ENCODE results near the gene ATOX1. TPM values are rescaled to one million over a fixed set of nuclear protein-coding genes. Genes with fewer than 3 reads are reported as not detected.

Gene ATOX1
- total RNA-seq, 1 donor from 2014 or later, result 91.6 TPM

DNA sequence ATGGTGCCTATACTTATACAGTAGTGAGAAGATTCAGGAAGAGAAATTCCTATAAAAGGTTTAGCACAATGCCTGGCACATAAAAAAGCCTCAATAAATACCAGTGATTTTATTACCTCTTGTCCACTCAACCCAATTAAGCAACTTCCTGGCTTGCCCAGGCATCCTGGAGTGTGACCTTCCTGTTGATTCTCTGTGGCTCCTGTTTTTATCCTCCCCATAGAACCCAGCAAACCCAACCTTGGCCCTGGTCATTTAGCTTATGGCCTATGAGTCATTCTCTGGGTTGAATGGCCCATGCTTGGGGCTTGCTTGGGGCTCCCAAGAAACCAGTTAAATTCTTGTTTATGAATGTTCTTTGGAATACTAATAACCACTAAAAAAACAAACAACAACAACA is 50.3 kb downstream of the ATOX1 start:
- Histone ChIP-seq H3K4me3 (ENCODE audit: low read depth, low read length) (no peak overlapping the region), H3K27me3 (ENCODE audit: control insufficient read depth, insufficient read depth, low read length) (no peaks in the 10 kb centered on the region), H3K36me3 (ENCODE audit: control insufficient read depth, insufficient read depth, low read length) (no peaks in the 10 kb centered on the region)
- TF ChIP-seq, protein P1, sequence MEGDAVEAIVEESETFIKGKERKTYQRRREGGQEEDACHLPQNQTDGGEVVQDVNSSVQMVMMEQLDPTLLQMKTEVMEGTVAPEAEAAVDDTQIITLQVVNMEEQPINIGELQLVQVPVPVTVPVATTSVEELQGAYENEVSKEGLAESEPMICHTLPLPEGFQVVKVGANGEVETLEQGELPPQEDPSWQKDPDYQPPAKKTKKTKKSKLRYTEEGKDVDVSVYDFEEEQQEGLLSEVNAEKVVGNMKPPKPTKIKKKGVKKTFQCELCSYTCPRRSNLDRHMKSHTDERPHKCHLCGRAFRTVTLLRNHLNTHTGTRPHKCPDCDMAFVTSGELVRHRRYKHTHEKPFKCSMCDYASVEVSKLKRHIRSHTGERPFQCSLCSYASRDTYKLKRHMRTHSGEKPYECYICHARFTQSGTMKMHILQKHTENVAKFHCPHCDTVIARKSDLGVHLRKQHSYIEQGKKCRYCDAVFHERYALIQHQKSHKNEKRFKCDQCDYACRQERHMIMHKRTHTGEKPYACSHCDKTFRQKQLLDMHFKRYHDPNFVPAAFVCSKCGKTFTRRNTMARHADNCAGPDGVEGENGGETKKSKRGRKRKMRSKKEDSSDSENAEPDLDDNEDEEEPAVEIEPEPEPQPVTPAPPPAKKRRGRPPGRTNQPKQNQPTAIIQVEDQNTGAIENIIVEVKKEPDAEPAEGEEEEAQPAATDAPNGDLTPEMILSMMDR (IDR thresholded peaks at IDR 0.05; ENCODE audit: insufficient read depth, low read length, poor library complexity, severe bottlenecking), result no peak
- DNase-seq (ENCODE audit: low read depth), result no peak

DNA sequence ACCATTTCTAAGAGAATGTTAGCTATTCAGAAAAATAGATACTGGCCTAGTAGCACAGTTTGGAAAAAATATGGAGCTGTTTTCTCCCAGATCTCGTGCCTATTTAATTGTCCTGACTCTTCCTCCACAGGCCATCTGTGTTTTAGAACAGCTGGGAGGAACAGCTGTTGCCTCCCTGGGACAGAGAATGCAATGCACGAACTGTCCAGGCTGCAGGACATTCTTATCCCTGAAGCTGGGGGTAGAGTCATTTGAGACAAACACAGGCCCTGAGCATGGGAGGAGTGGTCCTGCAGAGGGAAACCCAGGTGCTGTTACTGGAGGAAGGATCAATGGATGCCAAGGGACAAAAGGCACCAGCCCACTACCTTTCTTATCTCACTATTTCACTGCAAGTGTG is 50.9 kb downstream of the ATOX1 start:
- TF ChIP-seq, protein P1 (IDR thresholded peaks at IDR 0.05; ENCODE audit: insufficient read depth, low read length, poor library complexity, severe bottlenecking), result no peak
- DNase-seq (ENCODE audit: low read depth), result no peak
- Histone ChIP-seq H3K36me3 (ENCODE audit: control insufficient read depth, insufficient read depth, low read length) (no peaks in the 10 kb centered on the region), H3K4me3 (ENCODE audit: low read depth, low read length) (no peak overlapping the region), H3K27me3 (ENCODE audit: control insufficient read depth, insufficient read depth, low read length) (no peaks in the 10 kb centered on the region)

- Histone ChIP-seq H3K4me3 (ENCODE audit: low read depth, low read length) (no peak overlapping the region), H3K27me3 (ENCODE audit: control insufficient read depth, insufficient read depth, low read length) (no peaks in the 10 kb centered on the region), H3K36me3 (ENCODE audit: control insufficient read depth, insufficient read depth, low read length) (no peaks in the 10 kb centered on the region)
- no peak for DNase-seq (ENCODE audit: low read depth)
- TF ChIP-seq, protein P1 (IDR thresholded peaks at IDR 0.05; ENCODE audit: insufficient read depth, low read length, poor library complexity, severe bottlenecking), result no peak
Measured at GRCh38 chr5:151706906-151707305, 51.5 kb downstream of the ATOX1 start.

DNA sequence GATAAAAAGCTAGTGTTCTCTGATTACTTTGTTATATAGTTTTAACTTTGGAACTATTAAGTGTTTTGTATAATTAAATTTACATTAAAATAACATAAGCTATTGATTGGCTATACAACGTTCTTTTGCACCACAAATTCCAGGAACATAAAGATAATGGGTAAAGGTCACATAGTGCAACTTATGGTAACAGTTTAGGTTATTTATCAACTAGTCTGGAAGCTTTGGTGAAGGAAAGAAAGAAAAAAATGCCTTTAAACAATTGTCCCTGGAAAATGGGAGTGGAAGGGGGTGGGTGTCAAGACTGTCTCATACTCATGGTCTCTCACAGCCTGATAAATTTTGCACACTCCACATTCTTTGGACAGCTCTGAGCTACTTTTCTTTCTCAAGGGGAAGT is 54.7 kb downstream of the ATOX1 start:
- no peak for DNase-seq (ENCODE audit: low read depth)
- Histone ChIP-seq H3K36me3 (ENCODE audit: control insufficient read depth, insufficient read depth, low read length) (no peaks in the 10 kb centered on the region), H3K4me3 (ENCODE audit: low read depth, low read length) (no peak overlapping the region), H3K27me3 (ENCODE audit: control insufficient read depth, insufficient read depth, low read length) (no peaks in the 10 kb centered on the region)
- TF ChIP-seq, protein P1 (IDR thresholded peaks at IDR 0.05; ENCODE audit: insufficient read depth, low read length, poor library complexity, severe bottlenecking), result no peak

- no peak for DNase-seq (ENCODE audit: low read depth)
- no peaks in the 10 kb centered on the region for H3K27me3 ChIP-seq (ENCODE audit: control insufficient read depth, insufficient read depth, low read length)
- no peaks in the 10 kb centered on the region for H3K36me3 ChIP-seq (ENCODE audit: control insufficient read depth, insufficient read depth, low read length)
- H3K4me3 ChIP-seq (ENCODE audit: low read depth, low read length), result no peak overlapping the region
- TF ChIP-seq, protein P1 (IDR thresholded peaks at IDR 0.05; ENCODE audit: insufficient read depth, low read length, poor library complexity, severe bottlenecking), result no peak
Measured at GRCh38 chr5:151703227-151703626, 55.2 kb downstream of the ATOX1 start.

DNA sequence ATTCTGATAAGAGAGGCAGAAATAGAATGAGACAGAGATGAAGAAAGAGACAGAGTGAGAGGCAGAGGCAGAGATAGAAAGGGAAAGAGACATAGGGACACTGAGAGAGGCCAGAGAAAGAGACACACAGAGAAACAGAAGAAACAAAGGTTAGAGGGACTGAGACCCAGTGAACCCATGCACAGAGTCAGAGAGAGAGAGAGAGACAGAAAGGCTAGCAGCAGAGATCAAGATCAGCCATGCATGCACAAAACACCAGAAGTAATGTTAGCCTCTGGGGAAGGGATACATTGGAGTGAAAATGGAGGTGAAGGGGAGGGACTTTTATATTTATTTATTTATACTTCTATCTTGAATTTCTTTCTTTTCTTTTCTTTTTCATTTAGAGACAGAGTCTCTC is 57.6 kb downstream of the ATOX1 start:
- TF ChIP-seq, protein P1 (IDR thresholded peaks at IDR 0.05; ENCODE audit: insufficient read depth, low read length, poor library complexity, severe bottlenecking), result no peak
- no peak for DNase-seq (ENCODE audit: low read depth)
- H3K4me3 ChIP-seq (ENCODE audit: low read depth, low read length), result no peak overlapping the region
- no peaks in the 10 kb centered on the region for H3K27me3 ChIP-seq (ENCODE audit: control insufficient read depth, insufficient read depth, low read length)
- no peaks in the 10 kb centered on the region for H3K36me3 ChIP-seq (ENCODE audit: control insufficient read depth, insufficient read depth, low read length)
